Natural killer cell treated with Interleukin-12 subunit alpha and Interleukin-12 subunit beta and Interleukin-15 and Interleukin-18, amount 100 ng/mL, for 72 hours (primary cell): ENCODE measurements around the gene PDE4D. TPM values are rescaled to one million over a fixed set of nuclear protein-coding genes. Genes with fewer than 3 reads are reported as not detected.

Experiments
- ATAC-seq, 2 donors: fragments of 150-1000 bp; cut with Tn5 transposase in 1 of 2; sonication (Bioruptor Pico), chemical (Tn5 transposase) in 1 of 2; 2 replicates each; pipeline ENCODE4 v1.10.0; 2021
- DNase-seq: peaks from one replicate; pipeline ENCODE4 v3.0.0; 2022; ENCODE audit warnings: low spot score
- H3K27ac Mint-ChIP-seq, 2 donors: 1 replicate in 1 of 2; 2 replicates in 1 of 2; pipeline ENCODE4 v1.8.0; 2022; ENCODE audit warnings: mixed read lengths in 2 of 2, mild to moderate bottlenecking in 1 of 2, moderate library complexity in 1 of 2
- H3K27me3 Mint-ChIP-seq, 2 donors: 1 replicate in 1 of 2; 2 replicates in 1 of 2; pipeline ENCODE4 v1.8.0; 2022; ENCODE audit warnings: mixed read lengths in 2 of 2
- H3K36me3 Mint-ChIP-seq: one replicate; pipeline ENCODE4 v1.8.0; 2022; ENCODE audit warnings: mixed read lengths
- H3K4me1 Mint-ChIP-seq, 2 donors: 1 replicate in 1 of 2; 2 replicates in 1 of 2; pipeline ENCODE4 v1.8.0; 2022; ENCODE audit warnings: low read depth in 2 of 2, mixed read lengths in 2 of 2, mild to moderate bottlenecking in 1 of 2
- H3K4me3 Mint-ChIP-seq: one replicate; pipeline ENCODE4 v1.8.0; 2022; ENCODE audit warnings: mixed read lengths
- H3K9me3 Mint-ChIP-seq: 2 replicates; pipeline ENCODE4 v1.8.0; 2022; ENCODE audit warnings: mixed read lengths
- total RNA-seq, 2 donors: library from RNA; stranded (reverse); gene quantifications; one replicate each; pipeline ENCODE4 v1.2.3, GENCODE V29; 2022

The PDE4D gene
- total RNA-seq, 2 donors from 2014 or later = 55.0 to 80.5 TPM

- no peak for ATAC-seq
Measured at GRCh38 chr5:59238126-59238902, 655.2 kb downstream of the PDE4D start.

GRCh38 chr5:59236986-59237385, 656.5 kb downstream of the PDE4D start:
- no peak overlapping the region for H3K27ac Mint-ChIP-seq
- ATAC-seq (no peak), DNase-seq (no peak)
- no peaks in the 10 kb centered on the region for H3K4me1 Mint-ChIP-seq
- peaks cover 3 to 29% of the 10 kb centered on the region in 2 donors for H3K27me3 Mint-ChIP-seq
- no peaks in the 10 kb centered on the region for H3K36me3 Mint-ChIP-seq
- no peaks in the 10 kb centered on the region for H3K9me3 Mint-ChIP-seq
- no peak overlapping the region for H3K4me3 Mint-ChIP-seq

More at GRCh38 chr5:59238126-59238902, 655.2 kb downstream of the PDE4D start:
- no peak overlapping the region for H3K27ac Mint-ChIP-seq
- peaks cover 3 to 29% of the 10 kb centered on the region in 2 donors for H3K27me3 Mint-ChIP-seq
- H3K36me3 Mint-ChIP-seq = no peaks in the 10 kb centered on the region
- DNase-seq = no peak
- no peaks in the 10 kb centered on the region for H3K4me1 Mint-ChIP-seq
- H3K9me3 Mint-ChIP-seq = no peaks in the 10 kb centered on the region
- H3K4me3 Mint-ChIP-seq = no peak overlapping the region

- peaks cover 0 to 3% of the 10 kb centered on the region in 2 donors for H3K4me1 Mint-ChIP-seq
- DNase-seq (no peak), ATAC-seq (no peak)
- H3K4me3 Mint-ChIP-seq = no peak overlapping the region
- H3K27ac Mint-ChIP-seq = no peak overlapping the region
- no peaks in the 10 kb centered on the region for H3K36me3 Mint-ChIP-seq
- peaks cover 7 to 35% of the 10 kb centered on the region in 2 donors for H3K27me3 Mint-ChIP-seq
- no peaks in the 10 kb centered on the region for H3K9me3 Mint-ChIP-seq
Measured at GRCh38 chr5:59236448-59236847, 657.1 kb downstream of the PDE4D start.

- H3K36me3 Mint-ChIP-seq = no peaks in the 10 kb centered on the region
- H3K4me3 Mint-ChIP-seq = no peak overlapping the region
- H3K4me1 Mint-ChIP-seq = peaks cover 0 to 3% of the 10 kb centered on the region in 2 donors
- H3K9me3 Mint-ChIP-seq = no peaks in the 10 kb centered on the region
- no peak overlapping the region for H3K27ac Mint-ChIP-seq
- peaks cover 7 to 36% of the 10 kb centered on the region in 2 donors for H3K27me3 Mint-ChIP-seq
- no peak for DNase-seq
- no peak for ATAC-seq
Measured at GRCh38 chr5:59234236-59234635, 659.3 kb downstream of the PDE4D start.

- ATAC-seq (no peak), DNase-seq (no peak)
- no peak overlapping the region for H3K4me3 Mint-ChIP-seq
- no peak overlapping the region for H3K27ac Mint-ChIP-seq
- H3K4me1 Mint-ChIP-seq = peaks cover 0 to 3% of the 10 kb centered on the region in 2 donors
- H3K9me3 Mint-ChIP-seq = no peaks in the 10 kb centered on the region
- H3K36me3 Mint-ChIP-seq = no peaks in the 10 kb centered on the region
- peaks cover 4 to 18% of the 10 kb centered on the region in 2 donors for H3K27me3 Mint-ChIP-seq
Measured at GRCh38 chr5:59231221-59231931, 662.1 kb downstream of the PDE4D start.

GRCh38 chr5:59222687-59223511, 670.6 kb downstream of the PDE4D start:
- no peak overlapping the region for H3K27ac Mint-ChIP-seq
- DNase-seq (no peak), ATAC-seq (no peak)
- H3K4me3 Mint-ChIP-seq = no peak overlapping the region
- H3K27me3 Mint-ChIP-seq = peaks cover 0 to 12% of the 10 kb centered on the region in 2 donors
- no peaks in the 10 kb centered on the region for H3K4me1 Mint-ChIP-seq
- H3K36me3 Mint-ChIP-seq = no peaks in the 10 kb centered on the region
- H3K9me3 Mint-ChIP-seq = no peaks in the 10 kb centered on the region

- peaks cover 0 to 14% of the 10 kb centered on the region in 2 donors for H3K27me3 Mint-ChIP-seq
- H3K4me1 Mint-ChIP-seq = no peaks in the 10 kb centered on the region
- DNase-seq (no peak), ATAC-seq (no peak)
- H3K4me3 Mint-ChIP-seq = no peak overlapping the region
- no peaks in the 10 kb centered on the region for H3K9me3 Mint-ChIP-seq
- H3K27ac Mint-ChIP-seq = no peak overlapping the region
- no peaks in the 10 kb centered on the region for H3K36me3 Mint-ChIP-seq
Measured at GRCh38 chr5:59221769-59222168, 671.8 kb downstream of the PDE4D start.

- ATAC-seq = no peak
- Mint-ChIP-seq H3K27me3 (peaks cover 3 to 27% of the 10 kb centered on the region in 2 donors), H3K27ac (no peak overlapping the region), H3K4me1 (no peaks in the 10 kb centered on the region), H3K9me3 (no peaks in the 10 kb centered on the region), H3K36me3 (no peaks in the 10 kb centered on the region), H3K4me3 (no peak overlapping the region)
- no peak for DNase-seq
Measured at GRCh38 chr5:59218424-59219045, 675.0 kb downstream of the PDE4D start.

GRCh38 chr5:59216841-59217240, 676.7 kb downstream of the PDE4D start:
- Mint-ChIP-seq H3K36me3 (no peaks in the 10 kb centered on the region), H3K9me3 (no peaks in the 10 kb centered on the region), H3K4me1 (no peaks in the 10 kb centered on the region), H3K4me3 (no peak overlapping the region), H3K27me3 (peaks cover 3 to 37% of the 10 kb centered on the region in 2 donors), H3K27ac (no peak overlapping the region)
- ATAC-seq (no peak), DNase-seq (no peak)

- Mint-ChIP-seq H3K27ac (no peak overlapping the region), H3K36me3 (no peaks in the 10 kb centered on the region), H3K9me3 (no peaks in the 10 kb centered on the region), H3K4me1 (no peaks in the 10 kb centered on the region), H3K27me3 (peaks cover 3 to 30% of the 10 kb centered on the region in 2 donors), H3K4me3 (no peak overlapping the region)
- DNase-seq (no peak), ATAC-seq (no peak)
Measured at GRCh38 chr5:59212596-59212995, 680.9 kb downstream of the PDE4D start.

- no peaks in the 10 kb centered on the region for H3K36me3 Mint-ChIP-seq
- no peaks in the 10 kb centered on the region for H3K4me1 Mint-ChIP-seq
Measured at GRCh38 chr5:59209758-59210359, 683.7 kb downstream of the PDE4D start.

GRCh38 chr5:59208474-59208873, 685.1 kb downstream of the PDE4D start:
- Mint-ChIP-seq H3K27ac (no peak overlapping the region), H3K9me3 (no peaks in the 10 kb centered on the region), H3K4me3 (no peak overlapping the region), H3K27me3 (peaks cover 0 to 9% of the 10 kb centered on the region in 2 donors), H3K4me1 (no peaks in the 10 kb centered on the region), H3K36me3 (no peaks in the 10 kb centered on the region)
- ATAC-seq (no peak), DNase-seq (no peak)

More at GRCh38 chr5:59209758-59210359, 683.7 kb downstream of the PDE4D start:
- ATAC-seq (no peak), DNase-seq (no peak)
- Mint-ChIP-seq H3K9me3 (no peaks in the 10 kb centered on the region), H3K4me3 (no peak overlapping the region), H3K27ac (no peak overlapping the region), H3K27me3 (peaks cover 0 to 22% of the 10 kb centered on the region in 2 donors)

- H3K27ac Mint-ChIP-seq = no peak overlapping the region
- no peaks in the 10 kb centered on the region for H3K27me3 Mint-ChIP-seq
- H3K36me3 Mint-ChIP-seq = no peaks in the 10 kb centered on the region
- no peaks in the 10 kb centered on the region for H3K9me3 Mint-ChIP-seq
- no peak overlapping the region for H3K4me3 Mint-ChIP-seq
- DNase-seq (no peak), ATAC-seq (no peak)
- H3K4me1 Mint-ChIP-seq = no peaks in the 10 kb centered on the region
Measured at GRCh38 chr5:59207401-59207800, 686.1 kb downstream of the PDE4D start.
